Stimulated activated CD4-positive, alpha-beta T cell treated with anti-CD3 and anti-CD28 coated beads, TNF-alpha, amount 100 ng/mL, for 24 hours (primary cell): Measurements from ENCODE around the gene SETDB1.
A peak's percentile ranks its signal among the peaks of the same experiment; 100 is the strongest.
"Not testable (repeated sequence)": the region's sequence is repeated elsewhere in the genome, so short reads cannot be mapped to it uniquely, and the experiment has no call there.

ENCODE experiments used
- DNase-seq, 3 experiments: peaks; one replicate each; pipeline ENCODE4 v3.0.0-alpha.2; 2020; ENCODE audit warnings: low read depth in 3 of 3

The SETDB1 gene

GRCh38 chr1:150928775-150929174 is 2.6 kb downstream of the SETDB1 start:
- not testable (repeated sequence) for DNase-seq

GRCh38 chr1:150931773-150932172 is 5.6 kb downstream of the SETDB1 start:
- no peak for DNase-seq

- DNase-seq, result no peak
These were observed 18.7 kb downstream of the SETDB1 start for GRCh38 chr1:150944856-150945255.

GRCh38 chr1:150954708-150955107 is 28.5 kb downstream of the SETDB1 start:
- DNase-seq, result no peak

- no peak for DNase-seq
These were observed 29.1 kb downstream of the SETDB1 start for GRCh38 chr1:150955280-150955679.

GRCh38 chr1:150957666-150958065 is 31.5 kb downstream of the SETDB1 start:
- DNase-seq, result no peak

GRCh38 chr1:150960646-150961045 is 34.5 kb downstream of the SETDB1 start:
- DNase-seq, result no peak

GRCh38 chr1:150961756-150962155 is 35.6 kb downstream of the SETDB1 start:
- no peak for DNase-seq

GRCh38 chr1:150963321-150964163 is 37.4 kb downstream of the SETDB1 start:
- DNase-seq, result no peak

- no peak for DNase-seq
These were observed 38.0 kb downstream of the SETDB1 start for GRCh38 chr1:150964164-150964489.

- DNase-seq, result no peak
These were observed 39.4 kb downstream of the SETDB1 start for GRCh38 chr1:150965605-150966004.

- no peak for DNase-seq
These were observed 39.8 kb downstream of the SETDB1 start for GRCh38 chr1:150966011-150966410.

- DNase-seq, result no peak
These were observed 41.8 kb downstream of the SETDB1 start for GRCh38 chr1:150967936-150968335.

- no peak for DNase-seq
These were observed 42.3 kb downstream of the SETDB1 start for GRCh38 chr1:150968491-150968890.

- DNase-seq, result no peak
These were observed 43.5 kb downstream of the SETDB1 start for GRCh38 chr1:150969626-150970025.

GRCh38 chr1:150970808-150971582 is 44.8 kb downstream of the SETDB1 start:
- DNase-seq, result no peak

- no peak for DNase-seq
These were observed 45.6 kb downstream of the SETDB1 start for GRCh38 chr1:150971583-150972416.

GRCh38 chr1:150972417-150972940 is 46.3 kb downstream of the SETDB1 start:
- DNase-seq, result no peak

GRCh38 chr1:150973258-150973835 is 47.2 kb downstream of the SETDB1 start:
- peak in 1 of 3 experiments; percentile 17 for DNase-seq

GRCh38 chr1:150973836-150974579 is 47.8 kb downstream of the SETDB1 start:
- DNase-seq, result peak in 2 of 3 experiments; percentile 11 to 49
